ENCODE measurements around the gene AP1S2. TPM values are rescaled to one million over a fixed set of nuclear protein-coding genes. Genes with fewer than 3 reads are reported as not detected.

The AP1S2 gene
- total and polyA plus RNA-seq, 10 of the 15 experiments (the other 5 are each of a cell fraction or from before 2014, with no cell fraction given), result 25.6 to 105 (median 50.7) TPM

GRCh38 chrX:15854712-15855567, at the start of gene AP1S2 (continued):
- TF ChIP-seq ZBTB4 (CRISPR knock-in tag; IDR thresholded peaks at IDR 0.05), result no peak
- TF ChIP-seq ZNF622 (IDR thresholded peaks at IDR 0.05), result no peak
- TF ChIP-seq, protein P1, sequence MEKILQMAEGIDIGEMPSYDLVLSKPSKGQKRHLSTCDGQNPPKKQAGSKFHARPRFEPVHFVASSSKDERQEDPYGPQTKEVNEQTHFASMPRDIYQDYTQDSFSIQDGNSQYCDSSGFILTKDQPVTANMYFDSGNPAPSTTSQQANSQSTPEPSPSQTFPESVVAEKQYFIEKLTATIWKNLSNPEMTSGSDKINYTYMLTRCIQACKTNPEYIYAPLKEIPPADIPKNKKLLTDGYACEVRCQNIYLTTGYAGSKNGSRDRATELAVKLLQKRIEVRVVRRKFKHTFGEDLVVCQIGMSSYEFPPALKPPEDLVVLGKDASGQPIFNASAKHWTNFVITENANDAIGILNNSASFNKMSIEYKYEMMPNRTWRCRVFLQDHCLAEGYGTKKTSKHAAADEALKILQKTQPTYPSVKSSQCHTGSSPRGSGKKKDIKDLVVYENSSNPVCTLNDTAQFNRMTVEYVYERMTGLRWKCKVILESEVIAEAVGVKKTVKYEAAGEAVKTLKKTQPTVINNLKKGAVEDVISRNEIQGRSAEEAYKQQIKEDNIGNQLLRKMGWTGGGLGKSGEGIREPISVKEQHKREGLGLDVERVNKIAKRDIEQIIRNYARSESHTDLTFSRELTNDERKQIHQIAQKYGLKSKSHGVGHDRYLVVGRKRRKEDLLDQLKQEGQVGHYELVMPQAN (conservative IDR thresholded peaks at IDR 0.05), result peak; percentile 71; the same call in 1 of the 2 replicates
- no peak for TF ChIP-seq NR2C2 (IDR thresholded peaks at IDR 0.05; ENCODE audit: borderline replicate concordance, control insufficient read depth, insufficient read length, low read depth)
- TF ChIP-seq STAT1 (conservative IDR thresholded peaks at IDR 0.05), result peak; percentile 45; the same call in 1 of the 2 replicates
- TF ChIP-seq NFIC (IDR thresholded peaks at IDR 0.05; ENCODE audit: low read depth, low read length), result peak; percentile 49; the same call in 1 of the 2 replicates
- TF ChIP-seq CBFB (IDR thresholded peaks at IDR 0.05; ENCODE audit: low read depth), result 0 out of 2 replicates have a peak, but pooled peaks have one; percentile 19
- TF ChIP-seq SREBF1 (IDR thresholded peaks at IDR 0.05; ENCODE audit: low read length), result no peak
- TF ChIP-seq, protein P2, sequence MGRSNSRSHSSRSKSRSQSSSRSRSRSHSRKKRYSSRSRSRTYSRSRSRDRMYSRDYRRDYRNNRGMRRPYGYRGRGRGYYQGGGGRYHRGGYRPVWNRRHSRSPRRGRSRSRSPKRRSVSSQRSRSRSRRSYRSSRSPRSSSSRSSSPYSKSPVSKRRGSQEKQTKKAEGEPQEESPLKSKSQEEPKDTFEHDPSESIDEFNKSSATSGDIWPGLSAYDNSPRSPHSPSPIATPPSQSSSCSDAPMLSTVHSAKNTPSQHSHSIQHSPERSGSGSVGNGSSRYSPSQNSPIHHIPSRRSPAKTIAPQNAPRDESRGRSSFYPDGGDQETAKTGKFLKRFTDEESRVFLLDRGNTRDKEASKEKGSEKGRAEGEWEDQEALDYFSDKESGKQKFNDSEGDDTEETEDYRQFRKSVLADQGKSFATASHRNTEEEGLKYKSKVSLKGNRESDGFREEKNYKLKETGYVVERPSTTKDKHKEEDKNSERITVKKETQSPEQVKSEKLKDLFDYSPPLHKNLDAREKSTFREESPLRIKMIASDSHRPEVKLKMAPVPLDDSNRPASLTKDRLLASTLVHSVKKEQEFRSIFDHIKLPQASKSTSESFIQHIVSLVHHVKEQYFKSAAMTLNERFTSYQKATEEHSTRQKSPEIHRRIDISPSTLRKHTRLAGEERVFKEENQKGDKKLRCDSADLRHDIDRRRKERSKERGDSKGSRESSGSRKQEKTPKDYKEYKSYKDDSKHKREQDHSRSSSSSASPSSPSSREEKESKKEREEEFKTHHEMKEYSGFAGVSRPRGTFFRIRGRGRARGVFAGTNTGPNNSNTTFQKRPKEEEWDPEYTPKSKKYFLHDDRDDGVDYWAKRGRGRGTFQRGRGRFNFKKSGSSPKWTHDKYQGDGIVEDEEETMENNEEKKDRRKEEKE (IDR thresholded peaks at IDR 0.05), result no peak
- peak; percentile 76; the same call in 1 of the 2 replicates for TF ChIP-seq ZNF207 (IDR thresholded peaks at IDR 0.05; ENCODE audit: borderline replicate concordance)
- TF ChIP-seq ELK1 (IDR thresholded peaks at IDR 0.05; ENCODE audit: low read depth, low read length), result peak; percentile 94
- TF ChIP-seq ESRRA (IDR thresholded peaks at IDR 0.05; ENCODE audit: low read length), result no peak
- peak; percentile 81 for TF ChIP-seq POLR2AphosphoS5 (IDR thresholded peaks at IDR 0.05; ENCODE audit: low read length)
- no peak for TF ChIP-seq ZZZ3 (IDR thresholded peaks at IDR 0.05; ENCODE audit: control insufficient read depth, insufficient read length, low read depth)
- TF ChIP-seq FOS (IDR thresholded peaks at IDR 0.05; ENCODE audit: borderline replicate concordance, extremely low read depth, insufficient read length), result no peak
- TF ChIP-seq HSF1 (IDR thresholded peaks at IDR 0.05; ENCODE audit: low read depth, low read length), result no peak
- peak; percentile 79 to 94; a peak in 3 of 4 replicates for TF ChIP-seq BHLHE40 (IDR thresholded peaks at IDR 0.05; ENCODE audit: borderline replicate concordance in 1 of 2, low read depth in 2 of 2, low read length in 1 of 2)
- TF ChIP-seq GABPA (IDR thresholded peaks at IDR 0.05; ENCODE audit: low read depth), result 0 out of 2 replicates have a peak, but pooled peaks have one; percentile 59

All from GM12878 (cell line).